Measurements from ENCODE around the gene LCK.

DNA sequence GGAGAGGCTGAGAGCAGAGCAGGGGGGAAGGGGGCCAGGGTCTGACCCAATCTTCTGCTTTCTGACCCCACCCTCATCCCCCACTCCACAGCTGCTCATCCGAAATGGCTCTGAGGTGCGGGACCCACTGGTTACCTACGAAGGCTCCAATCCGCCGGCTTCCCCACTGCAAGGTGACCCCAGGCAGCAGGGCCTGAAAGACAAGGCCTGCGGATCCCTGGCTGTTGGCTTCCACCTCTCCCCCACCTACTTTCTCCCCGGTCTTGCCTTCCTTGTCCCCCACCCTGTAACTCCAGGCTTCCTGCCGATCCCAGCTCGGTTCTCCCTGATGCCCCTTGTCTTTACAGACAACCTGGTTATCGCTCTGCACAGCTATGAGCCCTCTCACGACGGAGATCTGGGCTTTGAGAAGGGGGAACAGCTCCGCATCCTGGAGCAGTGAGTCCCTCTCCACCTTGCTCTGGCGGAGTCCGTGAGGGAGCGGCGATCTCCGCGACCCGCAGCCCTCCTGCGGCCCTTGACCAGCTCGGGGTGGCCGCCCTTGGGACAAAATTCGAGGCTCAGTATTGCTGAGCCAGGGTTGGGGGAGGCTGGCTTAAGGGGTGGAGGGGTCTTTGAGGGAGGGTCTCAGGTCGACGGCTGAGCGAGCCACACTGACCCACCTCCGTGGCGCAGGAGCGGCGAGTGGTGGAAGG lies 23.7 kb downstream of the LCK start:
- TF ChIP-seq RAD21 (IDR thresholded peaks at IDR 0.05 in 1 of 2, conservative IDR thresholded peaks at IDR 0.05 in 1 of 2; ENCODE audit: low read depth in 2 of 2, low read length in 2 of 2) (no peak), RNF2 (IDR thresholded peaks at IDR 0.05; ENCODE audit: borderline replicate concordance, low read depth, low read length, missing control alignments, poor library complexity, severe bottlenecking) (no peak), POLR2A (IDR thresholded peaks at IDR 0.05; ENCODE audit: control extremely low read depth in 1 of 2, low read depth in 2 of 2, low read length in 2 of 2) (no peak), YY1 (IDR thresholded peaks at IDR 0.05; ENCODE audit: low read depth, low read length) (no peak), RFX5 (IDR thresholded peaks at IDR 0.05; ENCODE audit: borderline replicate concordance, low read depth, low read length) (no peak), SIX5 (IDR thresholded peaks at IDR 0.05; ENCODE audit: low read depth, low read length) (no peak), SP1 (IDR thresholded peaks at IDR 0.05; ENCODE audit: low read depth, low read length) (no peak), TAF1 (IDR thresholded peaks at IDR 0.05; ENCODE audit: low read depth, low read length) (0 out of 2 replicates have a peak, but pooled peaks have one; percentile 16), KDM1A (IDR thresholded peaks at IDR 0.05; ENCODE audit: borderline replicate concordance, low read length) (no peak), SUZ12 (IDR thresholded peaks at IDR 0.05; ENCODE audit: low read length) (no peak), SIN3A (conservative IDR thresholded peaks at IDR 0.05 in 1 of 2, IDR thresholded peaks at IDR 0.05 in 1 of 2; ENCODE audit: low read depth in 1 of 2, low read length in 2 of 2) (no peak), CHD2 (IDR thresholded peaks at IDR 0.05; ENCODE audit: low read length) (no peak), POLR2AphosphoS5 (IDR thresholded peaks at IDR 0.05; ENCODE audit: low read depth, low read length) (no peak)
- TF ChIP-seq, protein P1, sequence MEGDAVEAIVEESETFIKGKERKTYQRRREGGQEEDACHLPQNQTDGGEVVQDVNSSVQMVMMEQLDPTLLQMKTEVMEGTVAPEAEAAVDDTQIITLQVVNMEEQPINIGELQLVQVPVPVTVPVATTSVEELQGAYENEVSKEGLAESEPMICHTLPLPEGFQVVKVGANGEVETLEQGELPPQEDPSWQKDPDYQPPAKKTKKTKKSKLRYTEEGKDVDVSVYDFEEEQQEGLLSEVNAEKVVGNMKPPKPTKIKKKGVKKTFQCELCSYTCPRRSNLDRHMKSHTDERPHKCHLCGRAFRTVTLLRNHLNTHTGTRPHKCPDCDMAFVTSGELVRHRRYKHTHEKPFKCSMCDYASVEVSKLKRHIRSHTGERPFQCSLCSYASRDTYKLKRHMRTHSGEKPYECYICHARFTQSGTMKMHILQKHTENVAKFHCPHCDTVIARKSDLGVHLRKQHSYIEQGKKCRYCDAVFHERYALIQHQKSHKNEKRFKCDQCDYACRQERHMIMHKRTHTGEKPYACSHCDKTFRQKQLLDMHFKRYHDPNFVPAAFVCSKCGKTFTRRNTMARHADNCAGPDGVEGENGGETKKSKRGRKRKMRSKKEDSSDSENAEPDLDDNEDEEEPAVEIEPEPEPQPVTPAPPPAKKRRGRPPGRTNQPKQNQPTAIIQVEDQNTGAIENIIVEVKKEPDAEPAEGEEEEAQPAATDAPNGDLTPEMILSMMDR (IDR thresholded peaks at IDR 0.05; ENCODE audit: control extremely low read depth in 1 of 3, insufficient read depth in 1 of 3, low read depth in 1 of 3, low read length in 3 of 3) = no peak
